K562 (cell line): ENCODE data around the gene POLR2B.

Experiments used
- CTCF ChIP-seq, 3 experiments: IDR thresholded peaks in 2 of 3; conservative IDR thresholded peaks in 1 of 3; 2 replicates each; pipeline ENCODE4 v1.5.1; 2011 to 2012; ENCODE audit warnings: low read length in 3 of 3, mild to moderate bottlenecking in 3 of 3, control low read depth in 2 of 3, improper control_type of control experiment in 1 of 3, inconsistent platforms in 1 of 3, low read depth in 1 of 3, mixed read lengths in 1 of 3, moderate library complexity in 1 of 3; ENCODE audit not compliant: insufficient read depth in 2 of 3
- TARDBP ChIP-seq: fragments of 450-650 bp; IDR thresholded peaks from 2 replicates; pipeline ENCODE4 v1.6.1; 2016
- ZNF217 ChIP-seq: sonication (generic); formaldehyde crosslinking; IDR thresholded peaks from 2 replicates; pipeline ENCODE4 v1.8.0; 2022; ENCODE audit warnings: mild to moderate bottlenecking, missing genetic modification reagents

DNA sequence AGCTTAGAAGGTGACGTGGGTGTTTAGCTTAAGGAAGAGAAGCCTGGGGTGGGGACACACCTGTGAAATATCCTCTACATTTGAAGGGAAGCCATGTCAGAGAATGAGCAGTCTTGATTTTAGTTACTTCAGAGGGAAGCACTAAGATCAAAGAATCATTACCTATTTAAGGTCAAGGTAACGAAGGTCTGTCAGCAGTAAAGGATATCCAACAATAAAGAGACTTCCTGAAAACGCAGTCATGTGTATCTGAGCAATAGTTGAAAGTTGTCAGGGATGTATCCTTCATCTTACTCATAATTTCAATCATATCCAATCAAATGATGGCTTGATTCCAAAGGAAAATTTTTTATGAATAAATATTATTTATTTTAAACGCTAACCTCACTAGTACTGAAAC is 98.0 kb downstream of the POLR2B start:
- TF ChIP-seq TARDBP (no peak), ZNF217 (CRISPR knock-in tag) (no peak), CTCF (IDR thresholded peaks at IDR 0.05 in 2 of 3, conservative IDR thresholded peaks at IDR 0.05 in 1 of 3; ENCODE audit: insufficient read depth in 2 of 3, low read depth in 1 of 3, low read length in 3 of 3) (no peak)
